HepG2 (cell line): Measurements from ENCODE around the gene SLC7A8. TPM values are rescaled to one million over a fixed set of nuclear protein-coding genes. Genes with fewer than 3 reads are reported as not detected.

ENCODE experiments used
- CHD2 ChIP-seq: IDR thresholded peaks from 2 replicates; pipeline ENCODE4 v1.6.1; 2011; ENCODE audit warnings: low read depth, low read length, improper control_type of control experiment
- DNMT1 ChIP-seq: sonication (generic); formaldehyde crosslinking; IDR thresholded peaks from 2 replicates; pipeline ENCODE4 v1.5.1; 2020; ENCODE audit warnings: mild to moderate bottlenecking, missing genetic modification reagents
- ETV5 ChIP-seq: IDR thresholded peaks from 2 replicates; pipeline ENCODE4 v1.6.1; 2018; ENCODE audit warnings: missing biosample characterization, missing genetic modification reagents, inconsistent platforms, borderline replicate concordance
- MATR3 ChIP-seq: sonication (generic); formaldehyde crosslinking; IDR thresholded peaks from 2 replicates; pipeline ENCODE4 v1.4.0; 2020; ENCODE audit warnings: missing genetic modification reagents
- NFYC ChIP-seq: IDR thresholded peaks from 2 replicates; pipeline ENCODE4 v1.6.1; 2016; ENCODE audit warnings: missing genetic modification reagents, missing compliant biosample characterization
- PCBP2 ChIP-seq: fragments of 200-400 bp; formaldehyde crosslinking; optimal IDR thresholded peaks from 2 replicates; pipeline ENCODE3; 2018; ENCODE audit warnings: low read length, low read depth; ENCODE audit not compliant: poor library complexity, severe bottlenecking
- XRCC5 ChIP-seq: fragments of 200-400 bp; formaldehyde crosslinking; optimal IDR thresholded peaks from 2 replicates; pipeline ENCODE3; 2017; ENCODE audit warnings: mild to moderate bottlenecking, low read length
- ZBTB2 ChIP-seq: sonication (generic); formaldehyde crosslinking; IDR thresholded peaks from 2 replicates; pipeline ENCODE4 v1.8.0; 2022; ENCODE audit warnings: low read depth, missing genetic modification reagents
- ZNF160 ChIP-seq: sonication (generic); formaldehyde crosslinking; IDR thresholded peaks from 2 replicates; pipeline ENCODE4 v1.8.0; 2022; ENCODE audit warnings: mild to moderate bottlenecking, inconsistent platforms, missing genetic modification reagents
- ZNF235 ChIP-seq: sonication (generic); formaldehyde crosslinking; IDR thresholded peaks from 2 replicates; pipeline ENCODE4 v1.8.1; 2023; ENCODE audit warnings: mild to moderate bottlenecking, missing genetic modification reagents, borderline replicate concordance
- ZNF274 ChIP-seq: sonication (generic); formaldehyde crosslinking; IDR thresholded peaks from 2 replicates; pipeline ENCODE4 v1.5.1; 2020; ENCODE audit warnings: mild to moderate bottlenecking, missing genetic modification reagents
- ZNF577 ChIP-seq: sonication (generic); formaldehyde crosslinking; IDR thresholded peaks from 2 replicates; pipeline ENCODE4 v1.4.0; 2020; ENCODE audit warnings: mild to moderate bottlenecking, low read depth, missing genetic modification reagents, borderline replicate concordance
- ZNF615 ChIP-seq: sonication (generic); formaldehyde crosslinking; IDR thresholded peaks from 2 replicates; pipeline ENCODE4 v1.5.0; 2020; ENCODE audit warnings: mild to moderate bottlenecking, missing genetic modification reagents, borderline replicate concordance
- ZNF660 ChIP-seq: sonication (generic); formaldehyde crosslinking; IDR thresholded peaks from 2 replicates; pipeline ENCODE4 v1.5.1; 2020; ENCODE audit warnings: mild to moderate bottlenecking, low read depth, missing genetic modification reagents, borderline replicate concordance
- polyA plus RNA-seq, 8 experiments: library from polyadenylated mRNA; depleted of rRNA in 3 of 8; stranded (reverse) in 7 of 8; unstranded in 1 of 8; fragments of >200 nt; fragmentation: Illumina TruSeq in 4 of 8; extraction: Trizol in 4 of 8; gene quantifications; 2 replicates each; pipeline versions ENCODE4 v1.2.1 to v1.2.3, GENCODE V29; 2011 to 2016; ENCODE audit warnings: low read depth in 4 of 8, missing spikeins in 1 of 8, mixed read lengths in 1 of 8; ENCODE audit not compliant: insufficient read depth in 1 of 8
- total RNA-seq, 5 experiments: library from RNA; depleted of rRNA; stranded (reverse); fragments of >200 nt; fragmentation: Illumina TruSeq; extraction: Trizol; gene quantifications; 2 replicates each; pipeline ENCODE4 v1.2.3, GENCODE V29; 2016; ENCODE audit warnings: low read depth in 1 of 5
- TF ChIP-seq, protein P1 (sequence below): sonication (generic); formaldehyde crosslinking; conservative IDR thresholded peaks from 2 replicates; pipeline ENCODE4 v1.8.1; 2023; ENCODE audit warnings: missing genetic modification reagents
- TF ChIP-seq, protein P2 (sequence below): sonication (generic); formaldehyde crosslinking; IDR thresholded peaks from 2 replicates; pipeline ENCODE4 v1.8.1; 2022; ENCODE audit warnings: mild to moderate bottlenecking, missing genetic modification reagents
- TF ChIP-seq, protein P3 (sequence below): sonication (generic); formaldehyde crosslinking; conservative IDR thresholded peaks from 2 replicates; pipeline ENCODE4 v1.4.0; 2020; ENCODE audit warnings: mild to moderate bottlenecking, missing genetic modification reagents, moderate library complexity
- TF ChIP-seq, protein P4 (sequence below): sonication (generic); formaldehyde crosslinking; IDR thresholded peaks from 2 replicates; pipeline ENCODE4 v1.5.0; 2020; ENCODE audit warnings: mild to moderate bottlenecking, missing genetic modification reagents

The SLC7A8 gene
- total and polyA plus RNA-seq, 2 of the 13 experiments (the other 11 are each of a cell fraction or from before 2014, with no cell fraction given): 0.25 TPM; not detected in 1

GRCh38 chr14:23095196-23096108, 88.0 kb downstream of the SLC7A8 start, which contains the start of gene C14orf119 (continued):
- TF ChIP-seq ZBTB2 (CRISPR knock-in tag) (no peak), ZNF660 (CRISPR knock-in tag) (no peak), ZNF274 (peak; percentile 30; the same call in 1 of the 2 replicates), MATR3 (CRISPR knock-in tag) (no peak), ZNF615 (CRISPR knock-in tag) (peak; percentile 78; the same call in 1 of the 2 replicates), ZNF160 (no peak; the same call in none of the 2 replicates), CHD2 (no peak), NFYC (peak; percentile 84), XRCC5 (no peak), ZNF577 (CRISPR knock-in tag) (no peak), PCBP2 (no peak), ZNF235 (CRISPR knock-in tag) (no peak), DNMT1 (CRISPR knock-in tag) (no peak), ETV5 (CRISPR knock-in tag) (peak; percentile 94)
- TF ChIP-seq, protein P1, sequence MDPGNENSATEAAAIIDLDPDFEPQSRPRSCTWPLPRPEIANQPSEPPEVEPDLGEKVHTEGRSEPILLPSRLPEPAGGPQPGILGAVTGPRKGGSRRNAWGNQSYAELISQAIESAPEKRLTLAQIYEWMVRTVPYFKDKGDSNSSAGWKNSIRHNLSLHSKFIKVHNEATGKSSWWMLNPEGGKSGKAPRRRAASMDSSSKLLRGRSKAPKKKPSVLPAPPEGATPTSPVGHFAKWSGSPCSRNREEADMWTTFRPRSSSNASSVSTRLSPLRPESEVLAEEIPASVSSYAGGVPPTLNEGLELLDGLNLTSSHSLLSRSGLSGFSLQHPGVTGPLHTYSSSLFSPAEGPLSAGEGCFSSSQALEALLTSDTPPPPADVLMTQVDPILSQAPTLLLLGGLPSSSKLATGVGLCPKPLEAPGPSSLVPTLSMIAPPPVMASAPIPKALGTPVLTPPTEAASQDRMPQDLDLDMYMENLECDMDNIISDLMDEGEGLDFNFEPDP: no peak
- TF ChIP-seq, protein P2, sequence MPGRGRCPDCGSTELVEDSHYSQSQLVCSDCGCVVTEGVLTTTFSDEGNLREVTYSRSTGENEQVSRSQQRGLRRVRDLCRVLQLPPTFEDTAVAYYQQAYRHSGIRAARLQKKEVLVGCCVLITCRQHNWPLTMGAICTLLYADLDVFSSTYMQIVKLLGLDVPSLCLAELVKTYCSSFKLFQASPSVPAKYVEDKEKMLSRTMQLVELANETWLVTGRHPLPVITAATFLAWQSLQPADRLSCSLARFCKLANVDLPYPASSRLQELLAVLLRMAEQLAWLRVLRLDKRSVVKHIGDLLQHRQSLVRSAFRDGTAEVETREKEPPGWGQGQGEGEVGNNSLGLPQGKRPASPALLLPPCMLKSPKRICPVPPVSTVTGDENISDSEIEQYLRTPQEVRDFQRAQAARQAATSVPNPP (CRISPR knock-in tag): no peak
- TF ChIP-seq, protein P3, sequence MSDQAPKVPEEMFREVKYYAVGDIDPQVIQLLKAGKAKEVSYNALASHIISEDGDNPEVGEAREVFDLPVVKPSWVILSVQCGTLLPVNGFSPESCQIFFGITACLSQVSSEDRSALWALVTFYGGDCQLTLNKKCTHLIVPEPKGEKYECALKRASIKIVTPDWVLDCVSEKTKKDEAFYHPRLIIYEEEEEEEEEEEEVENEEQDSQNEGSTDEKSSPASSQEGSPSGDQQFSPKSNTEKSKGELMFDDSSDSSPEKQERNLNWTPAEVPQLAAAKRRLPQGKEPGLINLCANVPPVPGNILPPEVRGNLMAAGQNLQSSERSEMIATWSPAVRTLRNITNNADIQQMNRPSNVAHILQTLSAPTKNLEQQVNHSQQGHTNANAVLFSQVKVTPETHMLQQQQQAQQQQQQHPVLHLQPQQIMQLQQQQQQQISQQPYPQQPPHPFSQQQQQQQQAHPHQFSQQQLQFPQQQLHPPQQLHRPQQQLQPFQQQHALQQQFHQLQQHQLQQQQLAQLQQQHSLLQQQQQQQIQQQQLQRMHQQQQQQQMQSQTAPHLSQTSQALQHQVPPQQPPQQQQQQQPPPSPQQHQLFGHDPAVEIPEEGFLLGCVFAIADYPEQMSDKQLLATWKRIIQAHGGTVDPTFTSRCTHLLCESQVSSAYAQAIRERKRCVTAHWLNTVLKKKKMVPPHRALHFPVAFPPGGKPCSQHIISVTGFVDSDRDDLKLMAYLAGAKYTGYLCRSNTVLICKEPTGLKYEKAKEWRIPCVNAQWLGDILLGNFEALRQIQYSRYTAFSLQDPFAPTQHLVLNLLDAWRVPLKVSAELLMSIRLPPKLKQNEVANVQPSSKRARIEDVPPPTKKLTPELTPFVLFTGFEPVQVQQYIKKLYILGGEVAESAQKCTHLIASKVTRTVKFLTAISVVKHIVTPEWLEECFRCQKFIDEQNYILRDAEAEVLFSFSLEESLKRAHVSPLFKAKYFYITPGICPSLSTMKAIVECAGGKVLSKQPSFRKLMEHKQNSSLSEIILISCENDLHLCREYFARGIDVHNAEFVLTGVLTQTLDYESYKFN (CRISPR knock-in tag): peak; percentile 67; the same call in 1 of the 2 replicates
- TF ChIP-seq, protein P4, sequence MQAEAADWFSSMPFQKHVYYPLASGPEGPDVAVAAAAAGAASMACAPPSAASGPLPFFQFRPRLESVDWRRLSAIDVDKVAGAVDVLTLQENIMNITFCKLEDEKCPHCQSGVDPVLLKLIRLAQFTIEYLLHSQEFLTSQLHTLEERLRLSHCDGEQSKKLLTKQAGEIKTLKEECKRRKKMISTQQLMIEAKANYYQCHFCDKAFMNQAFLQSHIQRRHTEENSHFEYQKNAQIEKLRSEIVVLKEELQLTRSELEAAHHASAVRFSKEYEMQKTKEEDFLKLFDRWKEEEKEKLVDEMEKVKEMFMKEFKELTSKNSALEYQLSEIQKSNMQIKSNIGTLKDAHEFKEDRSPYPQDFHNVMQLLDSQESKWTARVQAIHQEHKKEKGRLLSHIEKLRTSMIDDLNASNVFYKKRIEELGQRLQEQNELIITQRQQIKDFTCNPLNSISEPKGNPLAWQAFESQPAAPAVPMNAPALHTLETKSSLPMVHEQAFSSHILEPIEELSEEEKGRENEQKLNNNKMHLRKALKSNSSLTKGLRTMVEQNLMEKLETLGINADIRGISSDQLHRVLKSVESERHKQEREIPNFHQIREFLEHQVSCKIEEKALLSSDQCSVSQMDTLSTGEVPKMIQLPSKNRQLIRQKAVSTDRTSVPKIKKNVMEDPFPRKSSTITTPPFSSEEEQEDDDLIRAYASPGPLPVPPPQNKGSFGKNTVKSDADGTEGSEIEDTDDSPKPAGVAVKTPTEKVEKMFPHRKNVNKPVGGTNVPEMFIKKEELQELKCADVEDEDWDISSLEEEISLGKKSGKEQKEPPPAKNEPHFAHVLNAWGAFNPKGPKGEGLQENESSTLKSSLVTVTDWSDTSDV (CRISPR knock-in tag): no peak
